ENCODE results near the gene KBTBD12. TPM values are rescaled to one million over a fixed set of nuclear protein-coding genes. Genes with fewer than 3 reads are reported as not detected.
"Not testable (repeated sequence)": the region's sequence is repeated elsewhere in the genome, so short reads cannot be mapped to it uniquely, and the experiment has no call there.

Gene KBTBD12, protein sequence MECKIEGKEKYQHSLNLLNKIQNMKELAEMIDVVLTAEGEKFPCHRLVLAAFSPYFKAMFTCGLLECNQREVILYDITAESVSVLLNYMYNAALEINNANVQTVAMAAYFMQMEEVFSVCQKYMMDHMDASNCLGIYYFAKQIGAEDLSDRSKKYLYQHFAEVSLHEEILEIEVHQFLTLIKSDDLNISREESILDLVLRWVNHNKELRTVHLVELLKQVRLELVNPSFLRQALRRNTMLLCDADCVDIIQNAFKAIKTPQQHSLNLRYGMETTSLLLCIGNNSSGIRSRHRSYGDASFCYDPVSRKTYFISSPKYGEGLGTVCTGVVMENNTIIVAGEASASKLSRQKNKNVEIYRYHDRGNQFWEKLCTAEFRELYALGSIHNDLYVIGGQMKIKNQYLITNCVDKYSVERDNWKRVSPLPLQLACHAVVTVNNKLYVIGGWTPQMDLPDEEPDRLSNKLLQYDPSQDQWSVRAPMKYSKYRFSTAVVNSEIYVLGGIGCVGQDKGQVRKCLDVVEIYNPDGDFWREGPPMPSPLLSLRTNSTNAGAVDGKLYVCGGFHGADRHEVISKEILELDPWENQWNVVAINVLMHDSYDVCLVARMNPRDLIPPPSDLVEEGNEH
- under 1 TPM; 0.06 to 0.13 TPM for polyA plus RNA-seq

DNA sequence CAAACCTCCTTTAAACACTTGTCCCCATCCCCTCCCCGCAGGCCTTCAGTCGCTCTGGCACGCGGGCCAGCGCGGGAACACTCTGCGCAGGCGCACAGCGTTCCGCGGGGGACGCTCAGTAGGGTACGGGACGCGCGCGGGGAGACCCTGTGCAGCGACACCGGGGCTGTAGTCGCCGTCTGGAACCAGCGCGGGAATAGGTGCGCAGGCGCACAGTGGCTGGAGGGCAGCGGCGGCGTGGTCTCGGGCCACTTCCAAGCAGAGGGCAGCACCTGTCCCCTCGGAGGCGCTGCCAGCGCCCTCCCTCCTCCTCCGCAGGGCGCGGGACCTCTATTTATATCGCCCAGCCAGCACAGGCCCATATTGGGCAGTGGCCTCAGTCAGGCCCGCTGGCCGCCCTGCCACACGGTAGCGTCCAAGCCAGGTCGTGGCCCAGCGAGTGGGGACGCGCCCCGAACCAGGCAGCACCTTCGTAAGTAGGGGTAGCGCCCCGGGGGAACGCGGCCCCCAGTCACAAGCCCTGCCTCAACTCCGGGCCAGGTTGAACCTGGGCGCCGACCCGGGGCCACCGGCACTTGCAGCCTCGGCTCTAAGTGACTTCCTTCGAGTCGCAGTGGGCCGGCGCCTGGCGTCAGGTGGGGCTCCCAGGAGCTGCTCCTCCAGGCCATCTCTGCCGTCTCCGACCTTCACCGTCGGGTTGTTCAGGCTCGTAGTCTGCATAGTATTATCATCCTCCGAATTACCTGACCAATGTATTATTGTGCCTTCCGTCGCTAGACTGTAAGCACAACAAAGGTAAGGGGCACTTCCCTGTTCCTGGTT is at the start of gene KBTBD12:
Gene KBTBD12 (plus strand): TSS at position 118 of the 822 bp plus-strand sequence. CDS start 7,830 bp downstream, outside the sequence.
- H3K27ac ChIP-seq (ENCODE audit: low read depth in 2 of 2, low read length in 1 of 2) = peak within 1 kb of the TSS; percentile 45 to 67
- H3K4me1 ChIP-seq (ENCODE audit: control insufficient read depth in 2 of 2, insufficient read depth in 2 of 2, low read length in 1 of 2) = peaks cover 0 to 13% of the 10 kb centered on the region in 2 donors

DNA sequence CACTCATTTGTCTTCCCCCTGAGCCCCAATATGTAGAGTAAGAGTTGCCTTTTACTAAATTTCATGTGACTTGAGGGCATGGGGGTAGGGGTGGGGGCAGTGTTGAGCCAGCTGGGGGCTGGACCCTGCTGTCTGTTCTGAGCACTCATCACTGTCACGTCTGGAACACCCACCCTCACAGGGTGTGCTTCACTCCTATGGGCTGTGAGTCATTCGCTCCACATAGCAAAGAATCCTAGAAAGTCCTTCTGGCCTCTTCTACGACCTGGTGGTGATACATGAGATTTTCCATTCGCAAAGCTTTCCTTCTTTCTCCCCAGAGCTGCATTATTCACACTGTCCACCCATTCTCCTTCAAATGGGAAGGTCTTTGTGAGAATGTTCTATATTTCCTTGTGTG is 49.1 kb upstream of the KBTBD12 start:
- Histone ChIP-seq H3K27me3 (ENCODE audit: control insufficient read depth in 1 of 2, insufficient read depth in 2 of 2, low read length in 2 of 2) (no peaks in the 10 kb centered on the region), H3K4me3 (ENCODE audit: low read depth in 1 of 2, low read length in 2 of 2) (no peak overlapping the region), H3K27ac (ENCODE audit: low read depth in 2 of 2, low read length in 1 of 2) (no peak overlapping the region), H3K36me3 (ENCODE audit: control insufficient read depth in 2 of 2, insufficient read depth in 2 of 2, low read length in 1 of 2) (no peaks in the 10 kb centered on the region), H3K4me1 (ENCODE audit: control insufficient read depth in 2 of 2, insufficient read depth in 2 of 2, low read length in 1 of 2) (no peaks in the 10 kb centered on the region), H3K9me3 (ENCODE audit: control insufficient read depth in 2 of 2, insufficient read depth in 1 of 2, low read depth in 1 of 2, low read length in 1 of 2) (no peaks in the 10 kb centered on the region)
- 71 to 73% methylated on average over 4 of the region's 4 CpGs for WGBS, 2 donors

More for the DNA sequence above, at the start of gene KBTBD12:
- Histone ChIP-seq H3K9me3 (ENCODE audit: control insufficient read depth in 2 of 2, insufficient read depth in 1 of 2, low read depth in 1 of 2, low read length in 1 of 2) (peaks cover 0 to 4% of the 10 kb centered on the region in 2 donors), H3K36me3 (ENCODE audit: control insufficient read depth in 2 of 2, insufficient read depth in 2 of 2, low read length in 1 of 2) (no peaks in the 10 kb centered on the region), H3K4me3 (ENCODE audit: low read depth in 1 of 2, low read length in 2 of 2) (peak within 1 kb of the TSS; percentile 38 to 49), H3K27me3 (ENCODE audit: control insufficient read depth in 1 of 2, insufficient read depth in 2 of 2, low read length in 2 of 2) (no peaks in the 10 kb centered on the region)
- WGBS, 2 donors = 20 to 24% methylated on average over 67 to 69 of the region's 69 CpGs

DNA sequence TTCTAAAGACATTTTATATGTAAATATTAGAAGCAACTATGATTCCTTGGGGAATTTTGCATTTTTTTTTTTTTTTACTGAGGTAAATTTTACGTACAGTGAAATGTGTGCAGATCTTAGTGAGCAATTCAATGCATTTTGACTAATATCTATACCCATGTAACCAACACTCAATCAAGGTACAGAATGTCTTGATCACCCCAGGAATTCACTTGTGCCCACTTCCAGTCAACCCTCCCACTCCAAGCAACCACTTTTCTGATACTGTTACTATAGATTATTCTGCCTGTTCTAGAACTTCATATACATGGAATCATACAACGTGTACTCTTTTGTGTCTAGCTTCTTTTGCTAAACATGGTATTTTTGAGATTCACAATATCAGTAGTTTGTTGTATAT is 47.6 kb upstream of the KBTBD12 start:
- H3K9me3 ChIP-seq (ENCODE audit: control insufficient read depth in 2 of 2, insufficient read depth in 1 of 2, low read depth in 1 of 2, low read length in 1 of 2) = no peaks in the 10 kb centered on the region
- no peaks in the 10 kb centered on the region for H3K27me3 ChIP-seq (ENCODE audit: control insufficient read depth in 1 of 2, insufficient read depth in 2 of 2, low read length in 2 of 2)
- no peaks in the 10 kb centered on the region for H3K4me1 ChIP-seq (ENCODE audit: control insufficient read depth in 2 of 2, insufficient read depth in 2 of 2, low read length in 1 of 2)
- no peaks in the 10 kb centered on the region for H3K36me3 ChIP-seq (ENCODE audit: control insufficient read depth in 2 of 2, insufficient read depth in 2 of 2, low read length in 1 of 2)
- H3K27ac ChIP-seq (ENCODE audit: low read depth in 2 of 2, low read length in 1 of 2) = no peak overlapping the region
- H3K4me3 ChIP-seq (ENCODE audit: low read depth in 1 of 2, low read length in 2 of 2) = no peak overlapping the region
- WGBS, 2 donors = 84 to 85% methylated on average over 2 of the region's 2 CpGs

DNA sequence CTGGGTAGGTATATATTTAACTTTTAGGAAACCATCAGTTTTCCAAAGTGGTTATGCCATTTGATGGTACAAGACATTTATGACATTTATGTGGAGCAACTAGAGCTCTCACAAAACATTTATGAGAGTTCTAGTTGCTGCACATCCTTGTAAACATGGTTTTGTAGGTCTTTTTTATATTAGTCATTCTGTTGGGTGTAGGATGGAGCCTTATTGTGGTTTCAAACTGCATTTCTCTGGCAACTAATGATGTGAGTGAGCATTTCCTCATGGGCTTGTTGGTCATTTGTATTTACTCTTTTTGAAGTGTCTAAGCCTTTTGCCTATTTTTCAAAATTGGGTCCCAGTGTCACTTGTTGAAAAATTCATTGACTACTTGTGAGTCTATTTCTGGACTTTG is 47.0 kb upstream of the KBTBD12 start:
- H3K4me1 ChIP-seq (ENCODE audit: control insufficient read depth in 2 of 2, insufficient read depth in 2 of 2, low read length in 1 of 2) = no peaks in the 10 kb centered on the region
- no peaks in the 10 kb centered on the region for H3K27me3 ChIP-seq (ENCODE audit: control insufficient read depth in 1 of 2, insufficient read depth in 2 of 2, low read length in 2 of 2)
- no peaks in the 10 kb centered on the region for H3K9me3 ChIP-seq (ENCODE audit: control insufficient read depth in 2 of 2, insufficient read depth in 1 of 2, low read depth in 1 of 2, low read length in 1 of 2)
- H3K4me3 ChIP-seq (ENCODE audit: low read depth in 1 of 2, low read length in 2 of 2) = no peak overlapping the region
- no peak overlapping the region for H3K27ac ChIP-seq (ENCODE audit: low read depth in 2 of 2, low read length in 1 of 2)
- H3K36me3 ChIP-seq (ENCODE audit: control insufficient read depth in 2 of 2, insufficient read depth in 2 of 2, low read length in 1 of 2) = no peaks in the 10 kb centered on the region

DNA sequence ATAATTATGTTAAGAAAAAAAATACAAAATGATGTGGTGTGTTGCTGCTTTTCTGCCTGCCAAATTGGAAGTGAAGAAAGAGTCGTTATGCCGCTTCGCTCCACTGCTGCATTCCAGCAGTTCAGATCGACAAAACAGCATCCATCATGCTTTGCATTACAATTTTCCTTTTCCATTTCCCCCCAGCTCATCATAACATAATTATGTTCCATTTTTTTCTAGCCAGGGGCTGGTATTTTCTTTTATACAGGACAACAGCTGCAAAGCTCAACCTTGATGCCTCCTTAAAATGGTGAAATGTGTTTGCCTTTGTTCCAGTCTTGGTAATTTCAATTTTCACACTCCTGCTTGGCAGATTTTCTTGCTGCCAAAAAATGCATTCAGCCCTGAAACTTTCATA is 44.9 kb upstream of the KBTBD12 start:
- H3K27me3 ChIP-seq (ENCODE audit: control insufficient read depth in 1 of 2, insufficient read depth in 2 of 2, low read length in 2 of 2) = no peaks in the 10 kb centered on the region
- H3K36me3 ChIP-seq (ENCODE audit: control insufficient read depth in 2 of 2, insufficient read depth in 2 of 2, low read length in 1 of 2) = no peaks in the 10 kb centered on the region
- no peaks in the 10 kb centered on the region for H3K9me3 ChIP-seq (ENCODE audit: control insufficient read depth in 2 of 2, insufficient read depth in 1 of 2, low read depth in 1 of 2, low read length in 1 of 2)
- no peak overlapping the region for H3K4me3 ChIP-seq (ENCODE audit: low read depth in 1 of 2, low read length in 2 of 2)
- H3K27ac ChIP-seq (ENCODE audit: low read depth in 2 of 2, low read length in 1 of 2) = no peak overlapping the region
- no peaks in the 10 kb centered on the region for H3K4me1 ChIP-seq (ENCODE audit: control insufficient read depth in 2 of 2, insufficient read depth in 2 of 2, low read length in 1 of 2)
- WGBS, 2 donors = 58 to 83% methylated on average over 4 of the region's 4 CpGs

DNA sequence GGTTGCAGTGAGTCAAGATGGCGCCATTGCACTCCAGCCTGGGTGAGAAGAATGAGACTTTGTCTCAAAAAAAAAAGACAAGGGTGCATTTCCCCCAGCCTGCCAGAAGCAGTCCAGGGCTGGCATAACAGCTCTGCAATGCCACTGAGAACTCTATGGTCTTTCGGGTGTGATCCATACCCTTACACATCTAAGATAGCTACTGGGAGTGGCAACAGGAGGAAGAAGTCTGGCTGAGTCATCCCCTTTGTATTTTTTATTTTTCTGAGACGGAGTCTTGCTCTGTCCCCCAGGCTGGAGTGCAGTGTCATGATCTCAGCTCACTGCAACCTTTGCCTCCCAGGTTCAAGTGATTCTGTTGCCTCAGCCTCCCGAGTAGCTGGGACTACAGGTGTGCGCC is 40.9 kb upstream of the KBTBD12 start:
- H3K9me3 ChIP-seq (ENCODE audit: control insufficient read depth in 2 of 2, insufficient read depth in 1 of 2, low read depth in 1 of 2, low read length in 1 of 2); H3K36me3 ChIP-seq (ENCODE audit: control insufficient read depth in 2 of 2, insufficient read depth in 2 of 2, low read length in 1 of 2); H3K27me3 ChIP-seq (ENCODE audit: control insufficient read depth in 1 of 2, insufficient read depth in 2 of 2, low read length in 2 of 2); H3K4me3 ChIP-seq (ENCODE audit: low read depth in 1 of 2, low read length in 2 of 2); H3K4me1 ChIP-seq (ENCODE audit: control insufficient read depth in 2 of 2, insufficient read depth in 2 of 2, low read length in 1 of 2); H3K27ac ChIP-seq (ENCODE audit: low read depth in 2 of 2, low read length in 1 of 2): not testable (repeated sequence)
- 82 to 87% methylated on average over 5 of the region's 5 CpGs for WGBS, 2 donors

DNA sequence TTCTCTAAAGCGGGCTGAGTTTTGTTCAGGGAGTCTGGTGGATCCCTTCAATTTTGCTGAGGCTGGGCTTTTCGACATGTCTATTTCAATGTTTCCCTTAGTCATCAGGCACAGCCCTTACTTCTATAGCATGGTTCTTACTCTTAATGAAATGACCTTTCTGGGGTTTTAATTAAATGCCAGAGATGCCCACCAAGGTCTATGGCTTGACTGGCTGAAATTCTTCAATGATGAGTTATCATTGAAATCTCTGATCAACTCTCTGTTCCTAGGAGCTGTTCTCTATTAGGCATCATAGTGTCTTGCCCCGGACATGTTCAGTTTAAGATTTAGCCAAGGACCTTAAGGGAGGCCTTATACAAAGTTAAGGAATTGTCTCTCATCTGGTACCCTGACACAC is 33.4 kb upstream of the KBTBD12 start:
- Histone ChIP-seq H3K4me3 (ENCODE audit: low read depth in 1 of 2, low read length in 2 of 2) (no peak overlapping the region), H3K9me3 (ENCODE audit: control insufficient read depth in 2 of 2, insufficient read depth in 1 of 2, low read depth in 1 of 2, low read length in 1 of 2) (peaks cover 0 to 4% of the 10 kb centered on the region in 2 donors), H3K27ac (ENCODE audit: low read depth in 2 of 2, low read length in 1 of 2) (no peak overlapping the region), H3K27me3 (ENCODE audit: control insufficient read depth in 1 of 2, insufficient read depth in 2 of 2, low read length in 2 of 2) (no peaks in the 10 kb centered on the region), H3K4me1 (ENCODE audit: control insufficient read depth in 2 of 2, insufficient read depth in 2 of 2, low read length in 1 of 2) (no peaks in the 10 kb centered on the region), H3K36me3 (ENCODE audit: control insufficient read depth in 2 of 2, insufficient read depth in 2 of 2, low read length in 1 of 2) (no peaks in the 10 kb centered on the region)
- WGBS, 2 donors = 95% methylated on average over 3 of the region's 3 CpGs

DNA sequence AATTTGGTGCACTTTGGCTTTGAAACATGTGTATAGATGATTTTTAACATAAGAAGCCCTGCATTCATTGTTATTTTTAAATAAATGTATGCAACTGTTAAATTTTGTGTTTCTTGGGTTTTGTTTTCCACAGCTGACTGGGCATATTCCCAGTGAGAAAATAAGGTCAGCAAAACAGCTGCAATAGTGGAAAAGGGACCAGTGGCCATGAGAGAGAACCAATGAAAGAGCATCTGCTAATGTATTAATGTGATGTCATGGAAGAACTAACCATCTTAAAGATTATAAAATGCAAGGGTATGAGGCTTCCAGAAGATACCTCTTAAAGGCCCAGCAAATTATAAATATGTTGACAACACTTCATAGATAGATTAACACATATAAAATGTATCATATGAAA is 31.0 kb upstream of the KBTBD12 start:
- Histone ChIP-seq H3K36me3 (ENCODE audit: control insufficient read depth in 2 of 2, insufficient read depth in 2 of 2, low read length in 1 of 2) (no peaks in the 10 kb centered on the region), H3K27me3 (ENCODE audit: control insufficient read depth in 1 of 2, insufficient read depth in 2 of 2, low read length in 2 of 2) (no peaks in the 10 kb centered on the region), H3K4me3 (ENCODE audit: low read depth in 1 of 2, low read length in 2 of 2) (no peak overlapping the region), H3K4me1 (ENCODE audit: control insufficient read depth in 2 of 2, insufficient read depth in 2 of 2, low read length in 1 of 2) (no peaks in the 10 kb centered on the region), H3K27ac (ENCODE audit: low read depth in 2 of 2, low read length in 1 of 2) (no peak overlapping the region), H3K9me3 (ENCODE audit: control insufficient read depth in 2 of 2, insufficient read depth in 1 of 2, low read depth in 1 of 2, low read length in 1 of 2) (peaks cover 0 to 4% of the 10 kb centered on the region in 2 donors)

DNA sequence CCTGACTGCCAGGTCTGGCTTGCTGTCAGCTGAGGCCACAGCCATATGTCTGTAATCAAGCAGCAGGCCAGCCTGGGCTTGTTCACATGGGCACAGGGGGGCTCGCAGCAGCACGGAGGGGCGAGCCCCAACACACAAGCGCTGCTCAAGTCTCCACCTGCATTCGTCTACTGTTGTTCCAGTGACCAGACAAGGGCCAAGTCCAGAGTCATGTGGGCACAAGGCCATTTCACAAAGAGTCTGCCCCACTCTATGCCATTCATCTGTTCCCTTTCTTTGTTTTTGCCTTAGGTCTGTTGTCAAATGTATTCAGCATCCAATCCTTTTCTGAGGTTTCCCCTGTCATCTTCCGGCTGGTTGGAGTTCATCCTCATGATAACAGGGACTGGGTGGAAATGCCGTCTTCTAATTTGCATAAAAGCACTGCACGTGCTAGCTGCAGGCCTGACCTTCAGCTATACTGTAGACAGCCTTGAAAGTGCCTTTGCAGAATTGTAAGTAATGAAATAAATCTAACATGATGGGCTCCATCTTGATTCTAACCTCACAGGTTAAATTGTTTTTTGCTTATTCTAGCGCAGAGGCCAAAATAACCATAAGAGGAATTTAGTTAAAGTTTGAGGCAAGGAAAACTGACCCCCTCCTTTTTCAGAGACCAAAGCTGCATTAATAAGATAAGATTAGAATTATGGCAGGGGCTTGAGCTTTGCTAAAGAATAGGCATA is 28.6 kb upstream of the KBTBD12 start:
- peaks cover 3 to 5% of the 10 kb centered on the region in 2 donors for H3K9me3 ChIP-seq (ENCODE audit: control insufficient read depth in 2 of 2, insufficient read depth in 1 of 2, low read depth in 1 of 2, low read length in 1 of 2)
- no peaks in the 10 kb centered on the region for H3K4me1 ChIP-seq (ENCODE audit: control insufficient read depth in 2 of 2, insufficient read depth in 2 of 2, low read length in 1 of 2)
- no peak overlapping the region for H3K4me3 ChIP-seq (ENCODE audit: low read depth in 1 of 2, low read length in 2 of 2)
- 61 to 72% methylated on average over 9 of the region's 9 CpGs for WGBS, 2 donors
- H3K27ac ChIP-seq (ENCODE audit: low read depth in 2 of 2, low read length in 1 of 2) = no peak overlapping the region
- H3K27me3 ChIP-seq (ENCODE audit: control insufficient read depth in 1 of 2, insufficient read depth in 2 of 2, low read length in 2 of 2) = no peaks in the 10 kb centered on the region
- H3K36me3 ChIP-seq (ENCODE audit: control insufficient read depth in 2 of 2, insufficient read depth in 2 of 2, low read length in 1 of 2) = no peaks in the 10 kb centered on the region

All from esophagus (tissue), 2 donors.